ENCODE measurements around the gene KCNIP4. TPM values are rescaled to one million over a fixed set of nuclear protein-coding genes. Genes with fewer than 3 reads are reported as not detected.

KCNIP4 gene
- total RNA-seq, 1 donor from 2014 or later: not detected

DNA sequence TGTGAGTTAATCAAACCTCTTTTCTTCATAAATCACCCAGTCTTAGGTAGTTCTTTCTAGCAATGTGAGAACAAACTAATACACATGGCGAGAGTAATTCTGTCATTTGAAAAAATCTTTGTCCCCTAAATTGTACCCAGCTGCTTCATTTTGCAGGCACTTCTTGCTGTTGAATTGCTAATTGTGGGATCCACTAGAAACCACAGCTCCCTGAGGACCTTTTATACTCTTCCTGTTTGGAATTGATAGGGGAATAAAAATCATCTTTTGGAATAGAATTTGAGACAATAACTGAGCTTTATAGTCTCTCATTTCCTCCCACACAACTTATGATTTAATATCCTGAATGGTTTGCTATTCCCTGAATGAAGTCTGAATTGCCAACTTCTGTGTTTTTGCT lies 1078.1 kb downstream of the KCNIP4 start:
- H3K27ac ChIP-seq: no peak overlapping the region
- intact Hi-C loops (cut with DNase I): no loop called here
- no peaks in the 10 kb centered on the region for H3K36me3 ChIP-seq
- no peak overlapping the region for H3K4me3 ChIP-seq
- H3K9me3 ChIP-seq: no peaks in the 10 kb centered on the region
- H3K27me3 ChIP-seq: no peaks in the 10 kb centered on the region
- H3K4me1 ChIP-seq: no peaks in the 10 kb centered on the region
- TF ChIP-seq, protein P1, sequence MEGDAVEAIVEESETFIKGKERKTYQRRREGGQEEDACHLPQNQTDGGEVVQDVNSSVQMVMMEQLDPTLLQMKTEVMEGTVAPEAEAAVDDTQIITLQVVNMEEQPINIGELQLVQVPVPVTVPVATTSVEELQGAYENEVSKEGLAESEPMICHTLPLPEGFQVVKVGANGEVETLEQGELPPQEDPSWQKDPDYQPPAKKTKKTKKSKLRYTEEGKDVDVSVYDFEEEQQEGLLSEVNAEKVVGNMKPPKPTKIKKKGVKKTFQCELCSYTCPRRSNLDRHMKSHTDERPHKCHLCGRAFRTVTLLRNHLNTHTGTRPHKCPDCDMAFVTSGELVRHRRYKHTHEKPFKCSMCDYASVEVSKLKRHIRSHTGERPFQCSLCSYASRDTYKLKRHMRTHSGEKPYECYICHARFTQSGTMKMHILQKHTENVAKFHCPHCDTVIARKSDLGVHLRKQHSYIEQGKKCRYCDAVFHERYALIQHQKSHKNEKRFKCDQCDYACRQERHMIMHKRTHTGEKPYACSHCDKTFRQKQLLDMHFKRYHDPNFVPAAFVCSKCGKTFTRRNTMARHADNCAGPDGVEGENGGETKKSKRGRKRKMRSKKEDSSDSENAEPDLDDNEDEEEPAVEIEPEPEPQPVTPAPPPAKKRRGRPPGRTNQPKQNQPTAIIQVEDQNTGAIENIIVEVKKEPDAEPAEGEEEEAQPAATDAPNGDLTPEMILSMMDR (IDR thresholded peaks at IDR 0.05): no peak
- ATAC-seq (no peak), DNase-seq (no peak)

DNA sequence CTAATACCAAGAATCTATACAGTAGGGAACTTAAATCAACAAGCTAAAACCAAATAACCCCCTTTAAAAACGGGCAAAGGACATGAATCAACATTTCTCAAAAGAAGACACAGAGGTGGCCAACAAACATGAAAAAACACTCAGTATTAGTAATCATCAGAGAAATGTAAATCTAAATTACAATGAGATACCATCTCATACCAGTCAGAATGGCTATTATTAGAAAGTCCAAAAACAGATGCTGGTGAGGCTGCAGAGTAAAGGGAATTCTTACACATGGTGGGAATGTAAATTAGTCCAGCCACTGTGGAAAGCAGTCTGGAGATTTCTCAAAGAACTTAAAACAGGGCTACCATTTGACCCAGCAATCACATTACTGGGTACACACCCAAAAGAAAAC lies 1080.5 kb downstream of the KCNIP4 start:
- no peaks in the 10 kb centered on the region for H3K36me3 ChIP-seq
- no peak overlapping the region for H3K4me3 ChIP-seq
- TF ChIP-seq, protein P1 (IDR thresholded peaks at IDR 0.05): no peak
- no peaks in the 10 kb centered on the region for H3K27me3 ChIP-seq
- intact Hi-C loops (cut with DNase I): no loop called here
- H3K9me3 ChIP-seq: no peaks in the 10 kb centered on the region
- H3K27ac ChIP-seq: no peak overlapping the region
- no peak for DNase-seq
- no peaks in the 10 kb centered on the region for H3K4me1 ChIP-seq
- ATAC-seq: no peak

DNA sequence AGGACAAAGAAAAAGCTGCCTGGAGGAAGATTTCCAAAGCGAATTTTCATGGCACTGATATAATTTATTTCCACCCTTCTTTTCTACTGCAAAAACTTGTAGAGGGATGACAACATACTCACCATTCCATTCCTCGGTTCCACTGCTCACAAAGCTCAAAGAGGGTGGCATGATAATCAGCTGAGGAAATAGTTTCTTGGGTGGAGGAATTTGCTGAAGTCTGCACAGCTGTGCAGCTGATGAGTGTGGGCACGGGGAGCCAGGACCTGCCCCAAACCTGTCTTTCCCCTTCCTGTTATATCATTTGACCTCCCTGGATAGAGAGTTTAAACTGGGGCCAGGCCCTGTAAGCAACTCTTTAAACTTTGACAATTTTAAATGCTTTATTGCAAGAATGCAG lies 1087.7 kb downstream of the KCNIP4 start:
- H3K4me1 ChIP-seq: no peaks in the 10 kb centered on the region
- no peaks in the 10 kb centered on the region for H3K36me3 ChIP-seq
- intact Hi-C loops (cut with DNase I): no loop called here
- TF ChIP-seq, protein P1 (IDR thresholded peaks at IDR 0.05): no peak
- no peak for DNase-seq
- H3K27me3 ChIP-seq: no peaks in the 10 kb centered on the region
- ATAC-seq: no peak
- H3K9me3 ChIP-seq: no peaks in the 10 kb centered on the region
- no peak overlapping the region for H3K4me3 ChIP-seq
- no peak overlapping the region for H3K27ac ChIP-seq

DNA sequence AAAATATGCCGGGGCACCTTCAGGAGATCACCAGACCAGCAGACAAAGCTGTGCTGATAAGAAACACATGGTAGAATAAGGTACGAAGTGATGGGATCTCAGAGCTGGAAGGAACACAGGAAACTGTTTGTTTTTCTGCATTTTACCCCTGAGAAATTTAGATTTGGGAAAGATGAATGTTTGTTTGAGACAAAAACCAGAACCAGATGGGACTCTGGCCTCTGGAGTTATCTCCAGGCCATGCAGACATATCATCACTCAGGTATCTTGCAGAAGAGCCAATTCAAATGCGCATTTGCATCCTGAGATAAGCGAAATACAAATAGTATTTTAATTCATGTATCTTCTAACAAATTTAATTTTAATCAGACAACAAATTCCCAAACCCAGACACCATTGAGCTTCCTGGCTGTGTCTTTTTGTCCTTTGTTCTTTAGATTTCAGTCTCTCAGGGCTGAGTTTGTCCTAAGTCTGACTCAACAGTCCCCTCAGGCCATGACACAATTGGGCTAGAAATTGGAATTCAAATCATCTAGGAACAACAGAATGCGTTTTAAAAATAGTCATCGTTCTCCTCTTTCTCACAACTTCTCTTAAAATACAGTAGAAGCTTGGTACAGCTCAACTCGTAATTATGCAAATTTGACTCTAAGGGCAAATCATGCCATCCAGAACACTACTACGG lies 1089.3 kb downstream of the KCNIP4 start:
- no peak overlapping the region for H3K4me3 ChIP-seq
- TF ChIP-seq, protein P1 (IDR thresholded peaks at IDR 0.05): no peak
- H3K27ac ChIP-seq: no peak overlapping the region
- no peaks in the 10 kb centered on the region for H3K9me3 ChIP-seq
- no peak for ATAC-seq
- no peak for DNase-seq
- H3K27me3 ChIP-seq: no peaks in the 10 kb centered on the region
- intact Hi-C loops (cut with DNase I): no loop called here
- H3K4me1 ChIP-seq: no peaks in the 10 kb centered on the region
- no peaks in the 10 kb centered on the region for H3K36me3 ChIP-seq

DNA sequence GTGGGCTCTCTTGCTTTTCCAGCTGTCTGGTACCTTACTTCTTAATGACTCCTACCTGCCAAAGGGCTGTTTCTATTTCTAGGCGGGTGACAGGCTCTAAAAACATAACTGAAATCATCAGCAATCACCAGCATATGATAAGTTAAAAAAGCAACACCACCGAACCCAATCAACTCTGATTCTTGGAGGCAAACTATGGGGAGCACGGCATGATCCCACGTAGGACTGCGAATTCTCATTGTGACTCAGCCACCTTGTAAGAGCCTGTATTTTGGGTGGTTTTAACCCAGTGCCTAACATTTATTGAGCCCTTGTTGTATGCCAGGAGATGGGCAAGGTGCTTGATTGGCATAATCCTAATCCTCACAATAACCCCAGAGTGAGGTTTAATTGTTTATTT lies 1091.5 kb downstream of the KCNIP4 start:
- DNase-seq: no peak
- H3K4me1 ChIP-seq: no peaks in the 10 kb centered on the region
- no peaks in the 10 kb centered on the region for H3K9me3 ChIP-seq
- no peak overlapping the region for H3K27ac ChIP-seq
- no peaks in the 10 kb centered on the region for H3K36me3 ChIP-seq
- no peak for ATAC-seq
- no peaks in the 10 kb centered on the region for H3K27me3 ChIP-seq
- intact Hi-C loops (cut with DNase I): no loop called here
- TF ChIP-seq, protein P1 (IDR thresholded peaks at IDR 0.05): no peak
- H3K4me3 ChIP-seq: no peak overlapping the region

Data from upper lobe of right lung (tissue), 1 donor.